ENCODE results near the gene CCN5. TPM values are rescaled to one million over a fixed set of nuclear protein-coding genes. Genes with fewer than 3 reads are reported as not detected.

Gene CCN5
- total RNA-seq, 1 donor from 2014 or later = 42.3 TPM

DNA sequence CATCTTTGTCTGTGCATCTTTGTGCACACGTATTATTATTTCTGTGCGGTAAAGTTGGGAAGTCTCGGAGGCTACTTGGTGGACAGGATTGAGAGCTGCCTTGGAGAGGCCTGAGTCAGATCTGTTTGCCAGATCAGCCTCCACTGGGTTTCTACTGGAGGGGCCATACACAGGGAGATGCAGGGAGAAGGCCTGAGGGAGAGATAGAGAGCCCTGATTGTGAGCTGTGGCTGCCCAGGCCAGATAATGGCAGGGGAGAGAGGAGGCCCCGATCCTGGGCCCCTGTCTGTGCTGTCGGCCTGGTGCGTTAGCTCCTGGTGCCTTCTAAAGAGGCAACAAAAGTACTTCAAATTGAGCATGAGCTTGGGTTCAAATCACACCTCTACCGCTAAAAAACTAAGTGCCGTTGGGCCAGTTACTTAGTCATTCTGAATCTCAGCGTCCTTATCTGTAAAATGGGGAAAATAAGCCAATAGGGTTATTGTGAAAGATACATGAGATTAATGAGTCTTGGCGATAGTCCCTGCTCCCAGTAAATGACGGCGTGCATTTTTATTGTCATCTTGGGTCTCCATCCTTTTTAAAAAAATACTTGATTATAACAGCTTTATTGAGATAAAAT is 36.1 kb upstream of the CCN5 start:
- H3K4me3 ChIP-seq = no peak overlapping the region
- no peaks in the 10 kb centered on the region for H3K9me3 ChIP-seq
- TF ChIP-seq, protein P1, sequence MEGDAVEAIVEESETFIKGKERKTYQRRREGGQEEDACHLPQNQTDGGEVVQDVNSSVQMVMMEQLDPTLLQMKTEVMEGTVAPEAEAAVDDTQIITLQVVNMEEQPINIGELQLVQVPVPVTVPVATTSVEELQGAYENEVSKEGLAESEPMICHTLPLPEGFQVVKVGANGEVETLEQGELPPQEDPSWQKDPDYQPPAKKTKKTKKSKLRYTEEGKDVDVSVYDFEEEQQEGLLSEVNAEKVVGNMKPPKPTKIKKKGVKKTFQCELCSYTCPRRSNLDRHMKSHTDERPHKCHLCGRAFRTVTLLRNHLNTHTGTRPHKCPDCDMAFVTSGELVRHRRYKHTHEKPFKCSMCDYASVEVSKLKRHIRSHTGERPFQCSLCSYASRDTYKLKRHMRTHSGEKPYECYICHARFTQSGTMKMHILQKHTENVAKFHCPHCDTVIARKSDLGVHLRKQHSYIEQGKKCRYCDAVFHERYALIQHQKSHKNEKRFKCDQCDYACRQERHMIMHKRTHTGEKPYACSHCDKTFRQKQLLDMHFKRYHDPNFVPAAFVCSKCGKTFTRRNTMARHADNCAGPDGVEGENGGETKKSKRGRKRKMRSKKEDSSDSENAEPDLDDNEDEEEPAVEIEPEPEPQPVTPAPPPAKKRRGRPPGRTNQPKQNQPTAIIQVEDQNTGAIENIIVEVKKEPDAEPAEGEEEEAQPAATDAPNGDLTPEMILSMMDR (IDR thresholded peaks at IDR 0.05) = no peak
- H3K27ac ChIP-seq = no peak overlapping the region
- H3K27me3 ChIP-seq (ENCODE audit: low read depth) = no peaks in the 10 kb centered on the region
- ATAC-seq (no peak), DNase-seq (no peak)
- H3K4me1 ChIP-seq = peaks cover 7% of the 10 kb centered on the region
- intact Hi-C loops (cut with DNase I) = no loop called here
- no peaks in the 10 kb centered on the region for H3K36me3 ChIP-seq

DNA sequence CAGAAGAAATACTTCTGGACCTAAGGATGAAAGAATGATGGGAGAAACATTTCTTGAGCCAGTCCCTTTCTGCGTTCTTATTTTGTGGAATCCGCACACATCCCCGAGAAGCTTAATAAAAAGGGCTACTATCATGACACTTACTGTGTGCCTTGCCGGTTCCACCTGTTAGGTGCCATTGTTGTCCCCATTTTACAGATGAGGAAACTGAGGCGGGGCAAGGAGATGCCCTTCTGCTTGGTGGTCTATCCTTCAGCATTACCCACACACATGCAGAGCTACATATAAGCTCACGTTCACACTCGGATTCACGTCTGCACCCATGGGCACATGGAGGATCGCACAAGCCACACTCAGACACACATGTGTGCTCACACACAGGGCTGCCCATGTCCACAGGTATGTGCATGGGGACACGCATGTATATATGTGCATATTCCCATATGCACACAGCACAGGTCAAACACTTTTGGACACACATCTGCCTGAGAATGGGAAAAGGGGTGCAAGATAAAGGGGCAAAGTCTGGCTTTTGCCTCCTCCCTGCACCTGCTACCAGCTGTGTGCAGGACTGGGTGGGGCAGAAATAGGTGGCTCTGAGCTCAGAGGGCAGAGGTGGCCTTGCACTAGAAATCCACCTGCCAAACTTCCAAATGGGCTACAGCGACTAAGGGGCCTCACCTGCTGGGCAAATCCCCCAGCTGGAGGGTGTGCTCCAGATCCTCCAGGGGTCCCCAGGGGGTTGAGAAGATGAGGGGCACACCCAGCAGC is 33.2 kb upstream of the CCN5 start:
- TF ChIP-seq, protein P1 (IDR thresholded peaks at IDR 0.05) = no peak
- Histone ChIP-seq H3K9me3 (no peaks in the 10 kb centered on the region), H3K4me3 (no peak overlapping the region), H3K4me1 (peaks cover 17% of the 10 kb centered on the region), H3K27me3 (ENCODE audit: low read depth) (no peaks in the 10 kb centered on the region), H3K36me3 (no peaks in the 10 kb centered on the region), H3K27ac (no peak overlapping the region)
- intact Hi-C loops (cut with DNase I) = no loop called here
- DNase-seq (no peak), ATAC-seq (no peak)

DNA sequence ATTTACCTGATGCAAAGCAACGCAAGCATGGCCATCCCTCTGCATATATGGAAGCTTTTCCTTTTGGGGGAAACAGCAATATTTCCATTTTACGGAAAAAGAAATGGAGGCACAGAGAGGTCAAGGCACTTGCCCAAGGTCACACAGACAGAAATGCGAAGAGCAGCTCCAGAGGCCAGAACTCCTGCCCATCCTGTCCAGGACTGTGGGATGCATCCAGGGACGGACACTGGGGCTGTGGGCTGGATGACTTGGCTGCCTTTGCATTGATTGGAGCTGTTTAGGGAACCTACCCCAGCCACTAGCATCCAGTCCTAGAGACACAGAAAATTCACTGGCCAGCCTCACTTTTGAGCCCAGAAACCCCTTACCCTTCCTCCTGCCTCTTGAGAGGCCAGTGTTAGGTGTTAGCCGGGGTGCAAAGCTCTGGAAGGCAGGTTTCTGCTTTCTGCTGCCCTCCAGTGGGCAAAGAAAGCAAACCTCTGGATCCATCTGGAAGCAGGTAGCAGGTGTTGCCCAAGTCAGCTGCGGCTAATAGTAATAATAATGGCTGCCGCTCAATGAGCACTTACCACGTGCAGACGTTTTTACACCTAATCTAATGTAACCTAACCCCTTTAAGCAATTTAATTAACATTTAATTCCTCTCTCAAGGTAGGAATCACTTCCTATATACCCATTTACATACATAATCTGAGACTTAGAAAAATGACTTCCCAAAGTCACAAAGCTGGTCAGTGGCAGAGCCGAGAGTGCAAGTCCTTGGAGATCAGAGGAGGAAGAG is 31.7 kb upstream of the CCN5 start:
- DNase-seq (peak; percentile 57), ATAC-seq (peak; percentile 79 to 84)
- TF ChIP-seq, protein P1 (IDR thresholded peaks at IDR 0.05) = peak; percentile 73
- no peaks in the 10 kb centered on the region for H3K27me3 ChIP-seq (ENCODE audit: low read depth)
- intact Hi-C loops (cut with DNase I) = no loop called here
- H3K36me3 ChIP-seq = no peaks in the 10 kb centered on the region
- H3K4me3 ChIP-seq = no peak overlapping the region
- H3K4me1 ChIP-seq = peaks cover 17% of the 10 kb centered on the region
- H3K27ac ChIP-seq = no peak overlapping the region
- no peaks in the 10 kb centered on the region for H3K9me3 ChIP-seq

GRCh38 chr20:44684047-44684967 is 30.9 kb upstream of the CCN5 start:
- no peak overlapping the region for H3K27ac ChIP-seq
- no peaks in the 10 kb centered on the region for H3K27me3 ChIP-seq (ENCODE audit: low read depth)
- no peaks in the 10 kb centered on the region for H3K36me3 ChIP-seq
- TF ChIP-seq, protein P1 (IDR thresholded peaks at IDR 0.05) = no peak
- ATAC-seq = peak; percentile 59 to 62
- intact Hi-C loops (cut with DNase I) = no loop called here
- no peaks in the 10 kb centered on the region for H3K9me3 ChIP-seq
- no peak overlapping the region for H3K4me3 ChIP-seq
- peaks cover 17% of the 10 kb centered on the region for H3K4me1 ChIP-seq
- no peak for DNase-seq

DNA sequence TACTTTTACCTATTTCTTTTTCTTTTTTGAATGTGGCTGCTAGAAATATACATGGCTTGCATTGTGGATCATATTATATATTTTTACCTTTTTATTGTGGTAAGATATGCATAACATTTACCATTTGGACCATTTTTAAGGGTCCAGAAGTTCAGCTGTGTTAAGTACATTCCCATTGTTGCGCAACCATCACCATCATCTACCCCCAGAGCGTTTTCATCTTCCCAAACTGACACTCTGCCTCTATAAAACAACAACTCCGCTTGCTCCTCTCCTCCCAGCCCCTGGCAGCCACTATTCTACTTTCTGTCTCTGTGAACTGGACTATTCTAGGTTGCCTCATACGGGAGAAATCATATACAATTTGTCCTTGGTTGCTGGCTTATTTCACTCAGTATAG is 28.2 kb upstream of the CCN5 start:
- H3K27me3 ChIP-seq (ENCODE audit: low read depth) = no peaks in the 10 kb centered on the region
- H3K36me3 ChIP-seq = no peaks in the 10 kb centered on the region
- H3K9me3 ChIP-seq = no peaks in the 10 kb centered on the region
- intact Hi-C loops (cut with DNase I) = loop anchor here (5.0 kb wide), 1 partner anchor 45 kb away; no protein-coding TSS in a partner anchor
- TF ChIP-seq, protein P1 (IDR thresholded peaks at IDR 0.05) = no peak
- H3K4me3 ChIP-seq = no peak overlapping the region
- peaks cover 18% of the 10 kb centered on the region for H3K4me1 ChIP-seq
- DNase-seq (no peak), ATAC-seq (no peak)
- no peak overlapping the region for H3K27ac ChIP-seq

Measured in lower lobe of right lung (tissue), 2 donors.